Measurements from ENCODE around the gene GRM1.

Gene GRM1

DNA sequence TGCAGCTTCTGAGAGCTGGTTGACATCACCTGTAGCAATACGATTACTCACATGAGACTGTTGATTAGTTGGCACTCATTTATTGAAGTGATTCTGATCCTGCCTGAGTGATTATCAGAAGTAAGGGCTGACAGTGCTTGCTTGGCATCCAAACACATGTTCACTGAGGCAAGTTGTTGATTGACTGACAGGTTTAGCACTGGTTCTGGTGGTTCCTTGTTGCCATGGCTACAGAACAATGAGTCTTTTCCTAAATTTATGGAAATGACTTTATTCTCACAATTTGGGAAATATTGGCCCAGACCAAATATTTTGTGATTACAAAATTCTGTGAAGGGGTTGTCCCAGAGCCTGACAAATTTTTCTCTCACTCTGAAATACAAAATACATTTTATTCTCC is 368.8 kb downstream of the GRM1 start:
- DNase-seq = no peak

DNA sequence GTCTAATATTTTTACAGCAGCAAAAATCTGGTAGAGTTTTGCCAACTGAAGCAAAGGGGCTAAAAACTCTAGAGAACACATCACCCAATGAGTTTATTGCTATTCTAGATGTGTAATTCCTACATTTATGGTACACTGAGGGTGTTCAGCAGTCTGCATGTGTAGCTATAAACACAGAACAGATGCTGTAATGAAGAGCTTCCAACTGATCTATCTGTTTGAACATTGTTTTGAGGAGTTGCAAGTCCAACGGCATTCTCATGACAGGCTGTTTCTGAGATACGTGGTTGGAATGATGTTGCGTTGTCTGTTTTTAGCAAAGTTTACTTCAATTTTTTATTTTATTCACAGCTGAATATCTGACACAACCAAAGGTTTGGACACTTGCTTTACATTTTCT is 373.6 kb downstream of the GRM1 start:
- DNase-seq = no peak

DNA sequence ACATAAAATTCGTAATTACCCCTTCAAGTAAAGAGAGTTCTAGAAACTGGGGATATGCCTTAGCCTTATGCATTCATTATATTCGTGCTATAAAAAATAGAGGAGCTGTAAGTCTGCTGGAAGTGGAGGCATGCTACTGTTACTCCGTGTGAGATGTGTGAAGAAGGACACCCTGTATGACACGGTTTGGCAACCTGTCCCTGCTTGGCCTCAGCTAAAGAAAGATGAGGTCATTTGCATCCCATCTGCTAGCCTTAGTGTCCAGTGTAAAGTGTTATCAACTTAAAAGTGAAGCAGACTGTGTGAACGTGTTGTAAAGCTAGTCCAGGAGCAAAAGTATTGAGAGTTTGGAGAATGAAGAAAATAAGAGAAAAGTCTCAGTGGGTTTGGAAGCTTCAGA is 379.7 kb downstream of the GRM1 start:
- no peak for DNase-seq

GRCh38 chr6:146410851-146411595 is 382.2 kb downstream of the GRM1 start:
- DNase-seq = no peak

DNA sequence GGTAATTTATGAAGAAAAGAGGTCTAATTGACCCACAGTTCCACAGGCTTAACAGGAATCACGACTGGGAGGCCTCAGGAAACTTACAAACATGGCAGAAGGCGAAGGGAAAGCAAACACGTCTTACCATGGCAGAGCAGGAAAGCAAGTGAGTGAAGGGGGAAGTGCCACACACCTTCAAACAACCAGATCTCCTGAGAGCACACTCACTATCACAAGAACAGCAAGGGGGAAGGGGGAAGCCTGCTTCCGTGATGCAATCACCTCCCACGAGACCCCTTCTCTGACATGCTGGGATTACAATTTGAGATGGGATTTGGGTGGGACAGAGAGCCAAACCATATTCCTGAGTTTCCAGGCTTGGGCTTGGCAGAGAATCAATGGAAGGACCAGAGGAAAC is 390.7 kb downstream of the GRM1 start:
- no peak for DNase-seq

DNA sequence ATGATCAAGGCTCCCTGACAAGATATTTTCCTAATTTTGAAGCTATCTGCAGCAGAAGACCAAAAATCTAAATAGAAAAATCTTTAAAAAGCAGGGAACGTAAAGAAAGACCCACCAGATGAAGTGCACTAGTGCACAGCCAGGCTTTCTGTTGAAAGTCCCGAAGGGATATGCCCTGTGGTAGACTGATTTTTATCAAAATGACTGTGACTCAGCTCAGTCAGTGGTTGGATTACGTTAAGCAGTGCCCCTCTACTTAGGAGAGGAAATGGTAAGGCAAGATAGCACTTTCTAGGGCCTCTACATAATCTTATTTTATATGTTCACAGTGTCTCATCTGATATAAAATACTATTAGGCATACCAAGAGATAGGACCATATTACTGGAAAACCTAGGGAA is 391.4 kb downstream of the GRM1 start:
- DNase-seq = no peak

DNA sequence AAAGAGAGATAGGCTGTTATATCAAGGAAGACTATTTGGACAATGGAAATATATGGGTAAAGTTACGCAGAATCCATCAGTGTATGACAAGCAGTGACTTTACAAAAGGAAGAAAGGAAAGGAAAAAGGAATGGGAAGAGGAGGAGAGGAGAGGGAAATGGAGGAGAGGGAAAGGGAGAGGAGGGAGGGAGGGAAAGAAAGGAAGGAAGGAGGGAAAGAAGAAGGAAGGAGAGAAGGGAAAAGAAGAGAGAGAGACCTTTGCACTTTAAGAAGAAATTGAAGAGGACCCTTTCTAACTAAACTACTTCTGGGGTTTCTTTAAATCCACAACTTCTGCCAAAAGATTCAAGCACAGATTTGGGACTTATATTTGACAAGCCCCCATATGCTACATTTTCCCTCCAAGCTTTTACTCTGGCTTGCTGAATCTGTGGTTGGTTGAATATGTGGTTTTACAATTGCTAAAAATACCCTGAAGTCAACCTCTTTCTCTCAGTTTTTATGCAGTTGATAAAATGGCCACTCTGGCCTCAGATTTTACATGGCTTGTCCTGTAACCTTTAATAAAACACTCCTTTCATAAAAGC is 394.0 kb downstream of the GRM1 start:
- no peak for DNase-seq

- DNase-seq = no peak
These were observed 394.6 kb downstream of the GRM1 start for GRCh38 chr6:146423452-146423851.

DNA sequence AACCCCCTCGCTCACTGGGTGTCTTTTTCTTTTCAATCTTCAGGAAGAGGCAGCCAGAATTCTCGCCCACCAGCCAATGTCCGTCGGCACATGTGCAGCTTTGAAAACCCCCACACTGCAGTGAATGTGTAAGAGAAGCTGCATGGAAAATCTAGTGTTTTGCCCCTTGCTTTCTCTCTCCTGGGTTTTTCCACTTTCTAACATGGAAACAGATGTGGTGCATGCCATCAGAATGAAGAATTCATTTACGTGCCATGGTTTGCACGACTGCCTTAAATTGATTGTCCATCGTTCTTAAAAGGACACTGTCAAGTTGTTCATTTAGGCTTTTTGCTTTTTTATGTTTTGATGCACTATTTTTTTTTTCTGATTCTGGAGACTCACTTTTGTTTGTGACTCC is 397.7 kb downstream of the GRM1 start:
- DNase-seq = no peak

DNA sequence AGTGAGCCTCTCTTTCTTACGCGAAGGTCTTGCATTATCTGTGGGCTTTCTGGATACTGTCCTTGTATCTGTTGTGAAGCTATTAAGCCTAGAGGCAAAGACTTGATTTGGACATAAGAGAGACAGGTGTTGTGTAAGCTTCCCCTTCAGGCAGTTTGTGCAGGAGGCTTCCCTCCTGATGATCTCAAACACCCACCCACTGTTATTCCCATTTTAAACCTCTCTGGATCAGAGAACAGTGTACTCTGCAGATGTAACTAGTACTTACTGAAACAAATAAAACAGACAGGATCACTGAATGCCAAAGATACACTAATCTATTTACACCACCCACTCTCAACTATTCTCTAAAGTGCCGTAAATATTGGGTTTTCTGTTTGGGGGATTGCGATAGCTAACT is 401.0 kb downstream of the GRM1 start:
- DNase-seq = no peak

DNA sequence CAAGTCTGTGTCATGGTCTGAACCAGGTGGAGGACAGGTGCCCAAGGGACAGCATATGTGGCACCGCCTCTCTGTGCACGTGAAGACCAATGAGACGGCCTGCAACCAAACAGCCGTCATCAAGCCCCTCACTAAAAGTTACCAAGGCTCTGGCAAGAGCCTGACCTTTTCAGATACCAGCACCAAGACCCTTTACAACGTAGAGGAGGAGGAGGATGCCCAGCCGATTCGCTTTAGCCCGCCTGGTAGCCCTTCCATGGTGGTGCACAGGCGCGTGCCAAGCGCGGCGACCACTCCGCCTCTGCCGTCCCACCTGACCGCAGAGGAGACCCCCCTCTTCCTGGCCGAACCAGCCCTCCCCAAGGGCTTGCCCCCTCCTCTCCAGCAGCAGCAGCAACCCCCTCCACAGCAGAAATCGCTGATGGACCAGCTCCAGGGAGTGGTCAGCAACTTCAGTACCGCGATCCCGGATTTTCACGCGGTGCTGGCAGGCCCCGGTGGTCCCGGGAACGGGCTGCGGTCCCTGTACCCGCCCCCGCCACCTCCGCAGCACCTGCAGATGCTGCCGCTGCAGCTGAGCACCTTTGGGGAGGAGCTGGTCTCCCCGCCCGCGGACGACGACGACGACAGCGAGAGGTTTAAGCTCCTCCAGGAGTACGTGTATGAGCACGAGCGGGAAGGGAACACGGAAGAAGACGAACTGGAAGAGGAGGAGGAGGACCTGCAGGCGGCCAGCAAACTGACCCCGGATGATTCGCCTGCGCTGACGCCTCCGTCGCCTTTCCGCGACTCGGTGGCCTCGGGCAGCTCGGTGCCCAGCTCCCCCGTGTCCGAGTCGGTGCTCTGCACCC is 405.2 kb downstream of the GRM1 start:
- no peak for DNase-seq

DNA sequence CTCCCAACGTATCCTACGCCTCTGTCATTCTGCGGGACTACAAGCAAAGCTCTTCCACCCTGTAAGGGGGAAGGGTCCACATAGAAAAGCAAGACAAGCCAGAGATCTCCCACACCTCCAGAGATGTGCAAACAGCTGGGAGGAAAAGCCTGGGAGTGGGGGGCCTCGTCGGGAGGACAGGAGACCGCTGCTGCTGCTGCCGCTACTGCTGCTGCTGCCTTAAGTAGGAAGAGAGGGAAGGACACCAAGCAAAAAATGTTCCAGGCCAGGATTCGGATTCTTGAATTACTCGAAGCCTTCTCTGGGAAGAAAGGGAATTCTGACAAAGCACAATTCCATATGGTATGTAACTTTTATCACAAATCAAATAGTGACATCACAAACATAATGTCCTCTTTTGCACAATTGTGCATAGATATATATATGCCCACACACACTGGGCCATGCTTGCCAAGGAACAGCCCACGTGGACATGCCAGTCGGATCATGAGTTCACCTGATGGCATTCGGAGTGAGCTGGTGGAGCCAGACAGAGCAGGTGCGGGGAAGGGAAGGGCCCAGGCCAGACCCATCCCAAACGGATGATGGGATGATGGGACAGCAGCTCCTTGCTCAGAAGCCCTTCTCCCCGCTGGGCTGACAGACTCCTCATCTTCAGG is 406.0 kb downstream of the GRM1 start:
- no peak for DNase-seq

DNA sequence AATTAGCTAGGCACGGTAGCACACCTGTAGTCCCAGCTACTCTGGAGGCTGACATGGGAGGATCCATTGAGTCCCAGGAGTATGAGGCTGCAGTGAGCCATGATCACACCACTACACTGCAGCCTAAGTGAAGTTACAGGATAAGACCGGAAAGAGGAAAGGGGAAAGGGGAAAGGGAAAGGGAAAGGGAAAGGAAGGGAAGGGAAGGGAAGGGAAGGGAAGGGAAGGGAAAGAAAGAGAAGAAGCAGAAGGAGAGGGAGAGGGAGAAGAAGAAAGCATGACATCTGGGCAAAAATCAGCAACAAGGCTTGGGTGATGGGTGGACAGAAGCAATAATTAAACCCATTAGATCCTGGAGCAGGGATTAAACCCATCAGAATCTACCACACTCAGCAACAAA is 413.0 kb downstream of the GRM1 start:
- DNase-seq = no peak

DNA sequence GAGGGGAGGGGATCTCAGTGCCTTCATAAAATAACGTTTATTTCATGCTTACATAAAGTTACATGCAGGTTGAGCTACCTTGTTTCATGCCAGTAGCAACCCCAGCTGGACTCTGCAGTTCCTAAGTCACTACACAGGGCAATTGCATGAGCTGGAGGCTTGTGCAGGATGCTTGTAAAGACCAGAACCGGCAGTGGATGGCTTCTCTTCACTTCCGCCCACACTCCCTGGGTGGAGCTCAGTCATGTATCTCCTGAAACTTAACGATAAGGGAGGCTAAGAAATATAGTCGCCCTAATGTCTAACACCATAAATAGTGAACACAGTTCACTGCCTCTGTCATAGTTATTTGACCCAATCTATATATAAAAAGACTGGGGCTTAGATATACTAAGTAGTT is 415.3 kb downstream of the GRM1 start:
- DNase-seq = no peak

GRCh38 chr6:146445233-146445632 is 416.4 kb downstream of the GRM1 start:
- DNase-seq = no peak

DNA sequence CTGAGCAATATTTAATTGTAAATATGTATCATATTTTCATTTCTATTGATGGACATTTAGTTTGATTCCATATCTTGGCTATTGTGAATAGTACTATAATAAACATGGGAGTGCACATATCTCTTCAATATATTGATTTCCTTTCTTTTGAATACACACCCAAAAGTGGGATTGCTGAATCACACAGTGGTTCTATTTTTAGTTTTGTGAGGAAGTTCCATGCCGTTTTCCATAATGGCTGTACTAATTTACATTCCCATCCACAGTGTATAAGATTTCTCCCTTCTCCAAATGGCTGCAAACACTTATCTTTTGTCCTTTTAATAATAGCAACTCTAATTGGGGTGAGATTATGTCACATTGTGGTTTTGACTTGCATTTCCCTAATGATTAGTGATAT is 428.0 kb downstream of the GRM1 start:
- DNase-seq = no peak

DNA sequence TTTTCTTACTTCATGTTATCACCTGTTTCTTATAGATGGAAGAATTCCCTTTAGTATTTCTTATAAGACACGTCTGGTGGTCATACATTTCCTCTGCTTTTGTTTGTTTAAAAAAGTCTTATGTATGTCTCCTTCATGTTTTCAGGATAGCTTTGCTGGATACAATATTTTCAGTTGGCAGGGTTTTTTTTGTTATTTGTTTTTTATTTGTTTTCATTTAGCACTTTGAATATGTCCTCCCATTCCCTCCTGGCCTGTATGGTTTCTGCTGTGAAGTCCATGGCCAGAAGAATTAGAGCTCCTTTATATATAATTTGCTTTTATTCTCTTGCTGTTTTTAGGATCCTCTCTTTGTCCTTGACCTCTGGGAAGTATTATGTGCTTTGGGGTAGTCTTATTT is 432.1 kb downstream of the GRM1 start:
- no peak for DNase-seq

DNA sequence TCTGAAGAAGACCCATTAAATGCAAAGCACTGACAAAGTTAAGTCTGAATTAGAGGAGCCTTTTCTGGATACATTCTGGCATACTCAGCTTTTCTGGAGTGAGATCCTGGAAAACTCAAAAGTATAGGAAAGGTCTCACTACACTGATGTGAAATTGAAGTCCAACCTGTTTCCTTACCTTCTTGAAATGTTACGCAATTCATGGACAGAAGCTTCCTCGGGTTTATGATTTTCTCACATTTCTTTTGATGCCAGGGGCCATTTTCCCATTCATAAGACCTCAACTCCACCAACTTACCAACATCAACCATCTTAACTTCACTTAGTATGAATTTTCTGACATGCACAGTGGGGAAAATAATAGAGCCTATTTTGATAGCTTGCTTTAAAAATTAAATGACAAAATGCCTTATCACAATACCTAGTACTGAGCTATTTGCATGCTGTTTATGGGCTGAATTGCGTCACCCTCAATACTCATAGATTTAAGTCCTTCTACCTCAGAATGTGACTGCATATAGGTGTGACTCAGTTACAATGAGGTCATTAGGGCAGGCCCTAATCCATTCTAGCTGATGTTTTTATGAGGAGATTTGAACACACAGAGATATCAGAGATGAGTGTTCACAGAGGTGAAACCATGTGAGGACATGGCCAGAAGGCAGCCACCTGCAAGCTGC is 441.4 kb downstream of the GRM1 start:
- DNase-seq = no peak

GRCh38 chr6:146472918-146473317 is 444.1 kb downstream of the GRM1 start:
- no peak for DNase-seq

GRCh38 chr6:146481527-146481926 is 452.7 kb downstream of the GRM1 start:
- no peak for DNase-seq

GRCh38 chr6:146484411-146484810 is 455.5 kb downstream of the GRM1 start:
- DNase-seq = no peak

All from stimulated activated CD4-positive, alpha-beta T cell treated with anti-CD3 and anti-CD28 coated beads, Interleukin-4, amount 100 ng/mL, for 24 hours (primary cell).